HepG2 (cell line): ENCODE data around the gene ACACA. TPM values are rescaled to one million over a fixed set of nuclear protein-coding genes. Genes with fewer than 3 reads are reported as not detected.
A peak's percentile ranks its signal among the peaks of the same experiment; 100 is the strongest.

Experiments used
- ATAC-seq: fragments of 200-7000 bp; cut with Tn5 transposase; 3 replicates; pipeline ENCODE4 v1.9.1; 2020; ENCODE audit warnings: mild to moderate bottlenecking, moderate library complexity
- BruUV-seq: library from RNA; stranded (reverse); fragments of 400-500 nt; replicated peaks from 2 replicates; lab custom pipeline; 2021; lab: Mats Ljungman, UMichigan
- CTCF ChIA-PET: fragments of 300-600 bp; formaldehyde crosslinking; extraction: SDS; loops from one replicate; lab custom pipeline; 2021; ENCODE audit warnings: low total read pairs, inconsistent platforms, low intra/inter-chr PET ratio; lab: Yijun Ruan, JAX
- POLR2A ChIA-PET: fragments of 350-600 bp; sonication (Branson Sonifier 250); formaldehyde crosslinking; loops from one replicate; lab custom pipeline; 2020; ENCODE audit warnings: antibody characterized with exemption, inconsistent platforms; lab: Yijun Ruan, JAX
- DNase-seq: peaks from one replicate; pipeline ENCODE4 v3.0.0-alpha.2; 2015; ENCODE audit warnings: low spot score
- FAIRE-seq: peaks from 3 replicates; lab custom pipeline; 2011; peaks lifted over from hg19 to GRCh38; lab: Jason Lieb, UNC
- H2AFZ ChIP-seq: one replicate; pipeline ENCODE4 v1.6.1; 2011; ENCODE audit warnings: low read length, inconsistent platforms
- H3K27ac ChIP-seq: fragments of 300-600 bp; 3 replicates; pipeline ENCODE4 v1.8.0; 2011; ENCODE audit warnings: mixed run types, mild to moderate bottlenecking, mixed read lengths, low read length, inconsistent platforms; ENCODE audit not compliant: insufficient read depth; ENCODE audit errors: extremely low read length
- H3K27me3 ChIP-seq, 2 experiments: fragments of 200-600 bp in 1 of 2; 2 replicates in 1 of 2; 3 replicates in 1 of 2; pipeline versions ENCODE4 v1.6.0 to v1.8.0; 2011; ENCODE audit warnings: low read length in 2 of 2, mild to moderate bottlenecking in 2 of 2, moderate library complexity in 2 of 2, inconsistent platforms in 1 of 2; ENCODE audit not compliant: insufficient read depth in 2 of 2, control insufficient read depth in 1 of 2
- H3K36me3 ChIP-seq, 2 experiments: fragments of 200-600 bp in 1 of 2; replicated peaks in 1 of 2; 2 replicates in 1 of 2; 3 replicates in 1 of 2; pipeline versions ENCODE4 v1.5.1 to v1.8.0; 2011; ENCODE audit warnings: low read length in 2 of 2, inconsistent platforms in 1 of 2; ENCODE audit not compliant: insufficient read depth in 2 of 2, control insufficient read depth in 1 of 2
- H3K4me1 ChIP-seq: 2 replicates; pipeline ENCODE4 v1.5.1; 2012; ENCODE audit warnings: low read length, inconsistent platforms; ENCODE audit not compliant: insufficient read depth
- H3K4me2 ChIP-seq: 2 replicates; pipeline ENCODE4 v1.6.0; 2011; ENCODE audit warnings: low read depth, low read length, inconsistent platforms
- H3K4me3 ChIP-seq, 3 experiments: fragments of 200-600 bp in 1 of 3; sonication (generic), shearing (Covaris generic) in 1 of 3; replicated peaks in 1 of 3; 2 replicates each; pipeline ENCODE4 v1.5.1; 2011 to 2016; ENCODE audit warnings: low read length in 3 of 3, inconsistent platforms in 2 of 3, low read depth in 2 of 3, mild to moderate bottlenecking in 2 of 3, control low read depth in 1 of 3, mixed read lengths in 1 of 3; ENCODE audit not compliant: insufficient read depth in 1 of 3
- H3K79me2 ChIP-seq: one replicate; pipeline ENCODE4 v1.6.1; 2011; ENCODE audit warnings: low read length, inconsistent platforms; ENCODE audit not compliant: insufficient read depth
- H3K9ac ChIP-seq: 2 replicates; pipeline ENCODE4 v1.6.0; 2011; ENCODE audit warnings: mild to moderate bottlenecking, low read depth, low read length, inconsistent platforms; ENCODE audit not compliant: insufficient read depth
- H3K9me3 ChIP-seq: 2 replicates; pipeline ENCODE4 v1.5.1; 2012; ENCODE audit warnings: mild to moderate bottlenecking, low read length
- H4K20me1 ChIP-seq: 2 replicates; pipeline ENCODE4 v1.6.0; 2011; ENCODE audit warnings: inconsistent platforms, mild to moderate bottlenecking, low read length, moderate library complexity; ENCODE audit not compliant: insufficient read depth
- GTF3A ChIP-seq: sonication (generic); formaldehyde crosslinking; conservative IDR thresholded peaks from 2 replicates; pipeline ENCODE4 v1.4.0; 2020; ENCODE audit warnings: mild to moderate bottlenecking, missing genetic modification reagents
- STAG1 ChIP-seq: sonication (generic); formaldehyde crosslinking; IDR thresholded peaks from 2 replicates; pipeline ENCODE4 v1.4.0; 2020; ENCODE audit warnings: missing genetic modification reagents
- ZNF512 ChIP-seq: sonication (generic); formaldehyde crosslinking; IDR thresholded peaks from 2 replicates; pipeline ENCODE4 v1.4.0; 2020; ENCODE audit warnings: mild to moderate bottlenecking, missing genetic modification reagents
- WGBS: methylation state at CpG from one replicate; pipeline ENCODE4 v1.1.6; 2017; ENCODE audit warnings: low lambda C conversion rate; 5-methylcytosine and 5-hydroxymethylcytosine counted together
- in situ Hi-C: cut with HindIII; loops from 2 replicates; pipeline ENCODE4 v1.10.0; 2017; ENCODE audit warnings: low pct_unique_long_range_greater_than_20kb; ENCODE audit not compliant: extremely low pct_ligation_motif_present
- intact Hi-C: fragments of 100-400 bp; cut with micrococcal nuclease; formaldehyde crosslinking; loops from one replicate; pipeline ENCODE4 v1.10.0; 2022; ENCODE audit not compliant: unreplicated experiment
- polyA plus RNA-seq, 8 experiments: library from polyadenylated mRNA; depleted of rRNA in 3 of 8; stranded (reverse) in 7 of 8; unstranded in 1 of 8; fragments of >200 nt; fragmentation: Illumina TruSeq in 4 of 8; extraction: Trizol in 4 of 8; gene quantifications; 2 replicates each; pipeline versions ENCODE4 v1.2.1 to v1.2.3, GENCODE V29; 2011 to 2016; ENCODE audit warnings: low read depth in 4 of 8, missing spikeins in 1 of 8, mixed read lengths in 1 of 8; ENCODE audit not compliant: insufficient read depth in 1 of 8
- total RNA-seq, 5 experiments: library from RNA; depleted of rRNA; stranded (reverse); fragments of >200 nt; fragmentation: Illumina TruSeq; extraction: Trizol; gene quantifications; 2 replicates each; pipeline ENCODE4 v1.2.3, GENCODE V29; 2016; ENCODE audit warnings: low read depth in 1 of 5
- TF ChIP-seq, protein P1 (sequence below): sonication (generic); formaldehyde crosslinking; IDR thresholded peaks from 2 replicates; pipeline ENCODE4 v1.5.0; 2020; ENCODE audit warnings: mild to moderate bottlenecking, missing genetic modification reagents, moderate library complexity

Gene ACACA
- total and polyA plus RNA-seq, 2 of the 13 experiments (the other 11 are each of a cell fraction or from before 2014, with no cell fraction given), result 39.2 to 47.2 TPM

- no peak overlapping the region for H2AFZ ChIP-seq
- peaks cover 18 to 68% of the 10 kb centered on the region in 2 experiments for H3K36me3 ChIP-seq
- no peak overlapping the region for H3K9ac ChIP-seq
- H4K20me1 ChIP-seq, result no peaks in the 10 kb centered on the region; the same call in 1 of the 2 replicates
- no peaks in the 10 kb centered on the region for H3K27me3 ChIP-seq
- H3K79me2 ChIP-seq, result no peaks in the 10 kb centered on the region
- no peak overlapping the region for H3K4me2 ChIP-seq
- no peak overlapping the region for H3K27ac ChIP-seq
- 68% methylated on average over 1 of the region's 1 CpG for WGBS
- H3K4me3 ChIP-seq, result no peak overlapping the region
- intact Hi-C loops, result no loop called here
- ATAC-seq (no peak), FAIRE-seq (no peak), DNase-seq (no peak)
- H3K4me1 ChIP-seq, result no peaks in the 10 kb centered on the region
- TF ChIP-seq ZNF512 (no peak), STAG1 (CRISPR knock-in tag) (peak; percentile 30; the same call in 1 of the 2 replicates), GTF3A (CRISPR knock-in tag) (no peak)
- TF ChIP-seq, protein P1, sequence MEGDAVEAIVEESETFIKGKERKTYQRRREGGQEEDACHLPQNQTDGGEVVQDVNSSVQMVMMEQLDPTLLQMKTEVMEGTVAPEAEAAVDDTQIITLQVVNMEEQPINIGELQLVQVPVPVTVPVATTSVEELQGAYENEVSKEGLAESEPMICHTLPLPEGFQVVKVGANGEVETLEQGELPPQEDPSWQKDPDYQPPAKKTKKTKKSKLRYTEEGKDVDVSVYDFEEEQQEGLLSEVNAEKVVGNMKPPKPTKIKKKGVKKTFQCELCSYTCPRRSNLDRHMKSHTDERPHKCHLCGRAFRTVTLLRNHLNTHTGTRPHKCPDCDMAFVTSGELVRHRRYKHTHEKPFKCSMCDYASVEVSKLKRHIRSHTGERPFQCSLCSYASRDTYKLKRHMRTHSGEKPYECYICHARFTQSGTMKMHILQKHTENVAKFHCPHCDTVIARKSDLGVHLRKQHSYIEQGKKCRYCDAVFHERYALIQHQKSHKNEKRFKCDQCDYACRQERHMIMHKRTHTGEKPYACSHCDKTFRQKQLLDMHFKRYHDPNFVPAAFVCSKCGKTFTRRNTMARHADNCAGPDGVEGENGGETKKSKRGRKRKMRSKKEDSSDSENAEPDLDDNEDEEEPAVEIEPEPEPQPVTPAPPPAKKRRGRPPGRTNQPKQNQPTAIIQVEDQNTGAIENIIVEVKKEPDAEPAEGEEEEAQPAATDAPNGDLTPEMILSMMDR (CRISPR knock-in tag), result peak; percentile 25; the same call in 1 of the 2 replicates
- CTCF ChIA-PET, result no interaction called here
- TSS peak; percentile 22 for BruUV-seq
- POLR2A ChIA-PET, result no interaction called here
- no peaks in the 10 kb centered on the region for H3K9me3 ChIP-seq
- in situ Hi-C loops, result no loop called here
Measured at GRCh38 chr17:37220607-37220953, 186.1 kb downstream of the ACACA start.
